ENCODE data around the gene CADPS. TPM values are rescaled to one million over a fixed set of nuclear protein-coding genes. Genes with fewer than 3 reads are reported as not detected.

The CADPS gene
- total and polyA plus RNA-seq, 2 of the 4 experiments (the other 2 are of a cell fraction), result not detected

DNA sequence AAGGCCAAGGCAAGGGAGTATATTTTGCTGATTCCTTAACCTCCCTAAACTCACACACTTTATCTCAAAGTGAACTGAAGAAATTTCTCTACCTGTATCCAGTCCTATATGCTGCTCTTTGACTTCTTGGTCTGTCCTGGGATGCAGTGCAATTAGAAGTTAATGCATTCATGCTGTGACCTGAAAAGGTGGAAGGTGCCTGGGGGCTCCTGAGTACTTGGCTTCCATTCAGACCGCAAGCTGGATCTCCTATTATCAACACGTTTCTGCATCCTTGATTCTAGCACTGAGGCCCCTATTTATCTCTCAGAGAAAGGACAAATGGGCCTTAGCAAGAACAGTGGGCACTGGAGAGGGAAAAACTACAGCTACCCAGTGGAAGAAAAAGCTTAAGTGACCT, 17.7 kb upstream of the CADPS start:
- no TSS peak for BruUV-seq (replicated peaks)
- no CpG with 5 or more reads among the region's 2 CpGs for WGBS, 2 experiments (ENCODE audit: extremely low coverage in 2 of 2, insufficient read length in 1 of 2)
- CTCF ChIA-PET, result no interaction called here

More for the DNA sequence above, 17.7 kb upstream of the CADPS start:
- Histone ChIP-seq H2AK5ac (ENCODE audit: low read depth, low read length) (no peak overlapping the region), H3K9me1 (ENCODE audit: insufficient read depth, low read length) (no peaks in the 10 kb centered on the region), H3K23ac (ENCODE audit: low read depth, low read length) (no peak overlapping the region), H2AK9ac (replicated peaks; ENCODE audit: low read depth, low read length, poor library complexity) (no peak overlapping the region), H3K27me3 (ENCODE audit: control insufficient read depth, insufficient read depth, low read length) (no peaks in the 10 kb centered on the region), H3K56ac (ENCODE audit: extremely low read depth, insufficient read depth, low read length) (no peak overlapping the region), H2BK20ac (ENCODE audit: low read depth, low read length) (no peak overlapping the region), H3K36me3 (ENCODE audit: control insufficient read depth, insufficient read depth, low read length) (no peaks in the 10 kb centered on the region), H4K20me1 (ENCODE audit: insufficient read depth, low read length) (no peaks in the 10 kb centered on the region), H3K14ac (replicated peaks; ENCODE audit: low read depth, low read length) (no peak overlapping the region), H3K27ac (ENCODE audit: insufficient read depth, low read length) (no peak overlapping the region), H2BK120ac (ENCODE audit: low read depth, low read length) (no peak overlapping the region), H3K4me1 (ENCODE audit: control insufficient read depth, insufficient read depth, low read length) (no peaks in the 10 kb centered on the region), H3K9ac (ENCODE audit: low read depth, low read length) (no peak overlapping the region), H3K79me1 (ENCODE audit: low read depth in 1 of 2, low read length in 2 of 2) (no peaks in the 10 kb centered on the region), H2BK5ac (ENCODE audit: low read depth, low read length, poor library complexity, severe bottlenecking) (no peak overlapping the region), H3K4ac (ENCODE audit: low read depth, low read length) (no peak overlapping the region), H4K5ac (ENCODE audit: low read depth, low read length) (no peak overlapping the region), H3K4me3 (ENCODE audit: insufficient read depth, low read depth, low read length) (no peak overlapping the region), H3K4me2 (ENCODE audit: low read depth, low read length) (no peak overlapping the region), H3K9me3 (ENCODE audit: control insufficient read depth, insufficient read depth, low read length) (0 out of 2 replicates have a peak, but pooled peaks cover 2% of the 10 kb centered on the region), H3K18ac (ENCODE audit: low read depth, low read length) (no peak overlapping the region), H4K8ac (ENCODE audit: low read depth in 2 of 2, low read length in 2 of 2) (no peak overlapping the region), H4K91ac (ENCODE audit: insufficient read depth, low read depth, low read length) (no peak overlapping the region), H2AFZ (replicated peaks; ENCODE audit: low read length, poor library complexity) (no peak overlapping the region), H2BK15ac (ENCODE audit: low read depth, low read length) (no peak overlapping the region)
- dilution Hi-C loops (cut with HindIII; ENCODE audit: low sequenced_read_pairs, unreplicated experiment), result no loop called here
- TF ChIP-seq, protein P1, sequence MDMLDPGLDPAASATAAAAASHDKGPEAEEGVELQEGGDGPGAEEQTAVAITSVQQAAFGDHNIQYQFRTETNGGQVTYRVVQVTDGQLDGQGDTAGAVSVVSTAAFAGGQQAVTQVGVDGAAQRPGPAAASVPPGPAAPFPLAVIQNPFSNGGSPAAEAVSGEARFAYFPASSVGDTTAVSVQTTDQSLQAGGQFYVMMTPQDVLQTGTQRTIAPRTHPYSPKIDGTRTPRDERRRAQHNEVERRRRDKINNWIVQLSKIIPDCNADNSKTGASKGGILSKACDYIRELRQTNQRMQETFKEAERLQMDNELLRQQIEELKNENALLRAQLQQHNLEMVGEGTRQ (IDR thresholded peaks at IDR 0.05; ENCODE audit: low read depth, low read length), result no peak
- TF ChIP-seq MAFK (IDR thresholded peaks at IDR 0.05; ENCODE audit: low read depth, low read length) (no peak), CHD1 (IDR thresholded peaks at IDR 0.05; ENCODE audit: low read depth, low read length) (no peak), MXI1 (IDR thresholded peaks at IDR 0.05; ENCODE audit: borderline replicate concordance, low read depth, low read length) (no peak), FOS (IDR thresholded peaks at IDR 0.05; ENCODE audit: low read depth, low read length) (no peak), SMC3 (IDR thresholded peaks at IDR 0.05; ENCODE audit: low read depth, low read length) (no peak)
- TF ChIP-seq, protein P2, sequence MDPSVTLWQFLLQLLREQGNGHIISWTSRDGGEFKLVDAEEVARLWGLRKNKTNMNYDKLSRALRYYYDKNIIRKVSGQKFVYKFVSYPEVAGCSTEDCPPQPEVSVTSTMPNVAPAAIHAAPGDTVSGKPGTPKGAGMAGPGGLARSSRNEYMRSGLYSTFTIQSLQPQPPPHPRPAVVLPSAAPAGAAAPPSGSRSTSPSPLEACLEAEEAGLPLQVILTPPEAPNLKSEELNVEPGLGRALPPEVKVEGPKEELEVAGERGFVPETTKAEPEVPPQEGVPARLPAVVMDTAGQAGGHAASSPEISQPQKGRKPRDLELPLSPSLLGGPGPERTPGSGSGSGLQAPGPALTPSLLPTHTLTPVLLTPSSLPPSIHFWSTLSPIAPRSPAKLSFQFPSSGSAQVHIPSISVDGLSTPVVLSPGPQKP (IDR thresholded peaks at IDR 0.05; ENCODE audit: borderline replicate concordance, low read depth, low read length), result no peak
- no peak for ATAC-seq (ENCODE audit: low read depth)
- intact Hi-C loops (cut with micrococcal nuclease), result no loop called here
- in situ Hi-C loops (cut with MboI; ENCODE audit: low sequenced_read_pairs), result no loop called here
- no peak for DNase-seq
- POLR2A ChIA-PET (ENCODE audit: unreplicated experiment), result no interaction called here
